ENCODE results near the gene EXOC3L4.
"Not testable (repeated sequence)": the region's sequence is repeated elsewhere in the genome, so short reads cannot be mapped to it uniquely, and the experiment has no call there.

The EXOC3L4 gene

GRCh38 chr14:103105580-103106150, 11.1 kb downstream of the EXOC3L4 start:
- no peak for DNase-seq (ENCODE audit: low spot score)

GRCh38 chr14:103107455-103107854, 12.9 kb downstream of the EXOC3L4 start:
- DNase-seq (ENCODE audit: low spot score): no peak

- no peak for DNase-seq (ENCODE audit: low spot score)
Measured at GRCh38 chr14:103107941-103108748, 13.6 kb downstream of the EXOC3L4 start.

GRCh38 chr14:103108749-103109207, 14.3 kb downstream of the EXOC3L4 start:
- DNase-seq (ENCODE audit: low spot score): no peak

GRCh38 chr14:103109535-103110441, 15.3 kb downstream of the EXOC3L4 start:
- DNase-seq (ENCODE audit: low spot score): no peak

GRCh38 chr14:103110681-103111231, 16.2 kb downstream of the EXOC3L4 start:
- DNase-seq (ENCODE audit: low spot score): no peak

GRCh38 chr14:103111232-103111868, 16.8 kb downstream of the EXOC3L4 start:
- DNase-seq (ENCODE audit: low spot score): no peak

- no peak for DNase-seq (ENCODE audit: low spot score)
Measured at GRCh38 chr14:103112400-103113243, 18.1 kb downstream of the EXOC3L4 start.

GRCh38 chr14:103113303-103113702, 18.8 kb downstream of the EXOC3L4 start:
- DNase-seq (ENCODE audit: low spot score): no peak

- no peak for DNase-seq (ENCODE audit: low spot score)
Measured at GRCh38 chr14:103113774-103114173, 19.2 kb downstream of the EXOC3L4 start.

GRCh38 chr14:103115086-103115679, 20.7 kb downstream of the EXOC3L4 start:
- not testable (repeated sequence) for DNase-seq (ENCODE audit: low spot score)

- DNase-seq (ENCODE audit: low spot score): no peak
Measured at GRCh38 chr14:103115845-103116572, 21.5 kb downstream of the EXOC3L4 start.

- no peak for DNase-seq (ENCODE audit: low spot score)
Measured at GRCh38 chr14:103116636-103117035, 22.1 kb downstream of the EXOC3L4 start.

- DNase-seq (ENCODE audit: low spot score): not testable (repeated sequence)
Measured at GRCh38 chr14:103117499-103117898, 23.0 kb downstream of the EXOC3L4 start.

- no peak for DNase-seq (ENCODE audit: low spot score)
Measured at GRCh38 chr14:103118018-103118662, 23.6 kb downstream of the EXOC3L4 start.

GRCh38 chr14:103118663-103119404, 24.3 kb downstream of the EXOC3L4 start:
- no peak for DNase-seq (ENCODE audit: low spot score)

GRCh38 chr14:103119527-103119926, 25.0 kb downstream of the EXOC3L4 start:
- DNase-seq (ENCODE audit: low spot score): not testable (repeated sequence)

- no peak for DNase-seq (ENCODE audit: low spot score)
Measured at GRCh38 chr14:103121121-103121845, 26.8 kb downstream of the EXOC3L4 start.
